Suprapubic skin (tissue), 4 donors: ENCODE measurements around the gene DBH.

Source experiments
- CTCF ChIP-seq, 2 donors: fragments of 200-600 bp in 1 of 2; fragments of 450-650 bp in 1 of 2; sonication (generic) in 1 of 2; IDR thresholded peaks; one replicate each; pipeline ENCODE4 v1.5.1; 2016 to 2019; ENCODE audit warnings: antibody characterized with exemption in 2 of 2, mild to moderate bottlenecking in 1 of 2, moderate library complexity in 1 of 2
- EP300 ChIP-seq: sonication (generic); formaldehyde crosslinking; IDR thresholded peaks from one replicate; pipeline ENCODE4 v1.6.1; 2017; ENCODE audit warnings: antibody characterized with exemption
- POLR2A ChIP-seq, 2 donors: fragments of 450-650 bp; IDR thresholded peaks; one replicate each; pipeline ENCODE4 v1.6.1; 2017; ENCODE audit warnings: antibody characterized with exemption in 2 of 2, mild to moderate bottlenecking in 2 of 2, moderate library complexity in 2 of 2
- POLR2AphosphoS5 ChIP-seq, 3 donors: sonication (generic); formaldehyde crosslinking; IDR thresholded peaks; one replicate each; pipeline ENCODE4 v1.6.1; 2017; ENCODE audit warnings: antibody characterized with exemption in 3 of 3

DNA sequence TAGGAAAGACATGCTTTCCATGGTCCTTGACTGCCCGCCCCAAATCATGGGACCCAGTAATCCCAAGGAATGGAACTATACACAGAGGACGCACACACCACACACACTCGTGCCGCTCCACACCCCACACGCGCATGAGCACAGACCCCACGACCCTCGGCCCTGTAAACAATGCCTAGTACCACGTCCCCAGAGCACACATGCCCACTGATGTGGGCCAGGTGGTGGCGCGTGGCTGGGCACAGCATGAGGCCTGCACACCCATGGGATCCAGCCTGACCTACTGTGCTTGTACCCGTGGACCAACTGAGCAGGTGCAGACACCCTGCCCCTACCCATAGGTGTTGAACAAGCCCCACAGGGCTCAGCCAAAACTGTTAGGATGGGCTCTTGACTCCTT, 739 bp downstream of the DBH start:
- TF ChIP-seq CTCF (IDR thresholded peaks at IDR 0.05) (no peak), EP300 (no peak), POLR2A (IDR thresholded peaks at IDR 0.05) (no peak), POLR2AphosphoS5 (IDR thresholded peaks at IDR 0.05) (no peak)
